Memory B cell (primary cell): ENCODE measurements around the gene SLC4A2.

ENCODE experiments used
- ATAC-seq: fragments of 150-1000 bp; cut with Tn5 transposase; 2 replicates; pipeline ENCODE4 v1.10.0; 2021; ENCODE audit warnings: low read depth, mild to moderate bottlenecking, moderate library complexity
- DNase-seq, 2 donors: peaks; one replicate each; pipeline ENCODE4 v3.0.0; 2022; ENCODE audit warnings: low spot score in 2 of 2
- H3K27ac Mint-ChIP-seq: one replicate; pipeline ENCODE4 v1.8.0; 2022; ENCODE audit warnings: mild to moderate bottlenecking, moderate library complexity, mixed read lengths
- H3K27me3 Mint-ChIP-seq: one replicate; pipeline ENCODE4 v1.8.0; 2022; ENCODE audit warnings: mixed read lengths
- H3K36me3 Mint-ChIP-seq: one replicate; pipeline ENCODE4 v1.8.0; 2022; ENCODE audit warnings: mild to moderate bottlenecking, mixed read lengths
- H3K4me1 Mint-ChIP-seq: one replicate; pipeline ENCODE4 v1.8.0; 2022; ENCODE audit warnings: mixed read lengths
- H3K4me3 Mint-ChIP-seq: one replicate; pipeline ENCODE4 v1.8.0; 2022; ENCODE audit warnings: mild to moderate bottlenecking, moderate library complexity, mixed read lengths
- H3K9me3 Mint-ChIP-seq: one replicate; pipeline ENCODE4 v1.8.0; 2022; ENCODE audit warnings: mixed read lengths

SLC4A2 gene

DNA sequence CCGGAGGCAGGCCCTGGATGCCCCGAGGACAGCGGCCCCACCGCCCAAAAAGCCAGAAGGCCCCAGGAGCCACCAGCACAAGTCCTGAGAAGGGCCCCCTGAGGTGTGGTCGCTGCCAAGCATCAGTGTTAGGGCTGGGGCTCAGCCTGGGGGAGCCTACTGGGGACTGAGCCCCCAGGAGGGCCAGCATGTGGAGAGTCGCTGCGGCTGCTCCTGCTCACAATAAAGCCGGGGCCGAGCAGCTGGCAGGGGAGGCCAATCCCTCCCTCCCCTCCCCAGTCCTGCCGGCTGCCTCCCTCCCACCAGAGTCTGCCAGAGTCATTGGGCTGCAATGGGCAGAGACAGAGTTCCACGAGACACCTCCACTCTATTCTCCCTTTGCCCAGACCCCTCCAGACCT is 14.1 kb upstream of the SLC4A2 start:
- H3K36me3 Mint-ChIP-seq: peaks cover 8% of the 10 kb centered on the region
- no peak for ATAC-seq
- DNase-seq: no peak
- no peak overlapping the region for H3K27ac Mint-ChIP-seq
- H3K4me1 Mint-ChIP-seq: no peaks in the 10 kb centered on the region
- H3K4me3 Mint-ChIP-seq: no peak overlapping the region
- no peaks in the 10 kb centered on the region for H3K27me3 Mint-ChIP-seq
- H3K9me3 Mint-ChIP-seq: no peaks in the 10 kb centered on the region

DNA sequence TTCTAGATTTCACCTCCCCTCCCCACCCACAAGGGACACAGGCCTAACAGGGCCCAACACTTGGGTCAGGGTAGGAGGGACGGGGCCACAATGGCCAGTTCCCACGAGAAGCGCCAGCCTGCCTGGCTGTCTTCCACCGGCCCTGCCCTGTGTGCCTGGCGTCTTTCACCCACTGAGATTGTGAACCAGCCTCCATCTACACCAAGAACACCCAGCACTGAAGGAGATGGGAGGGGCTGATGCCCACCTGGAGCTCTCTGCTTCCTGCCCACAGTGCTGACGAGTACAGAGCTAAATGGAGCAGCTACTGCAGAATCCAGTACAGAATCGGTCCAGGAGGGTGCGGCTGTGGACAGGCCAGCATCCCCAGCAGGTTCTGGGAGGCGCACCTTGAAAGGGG is 13.4 kb upstream of the SLC4A2 start:
- no peak overlapping the region for H3K27ac Mint-ChIP-seq
- H3K36me3 Mint-ChIP-seq: peaks cover 8% of the 10 kb centered on the region
- no peaks in the 10 kb centered on the region for H3K4me1 Mint-ChIP-seq
- ATAC-seq (no peak), DNase-seq (no peak)
- no peak overlapping the region for H3K4me3 Mint-ChIP-seq
- no peaks in the 10 kb centered on the region for H3K9me3 Mint-ChIP-seq
- no peaks in the 10 kb centered on the region for H3K27me3 Mint-ChIP-seq

DNA sequence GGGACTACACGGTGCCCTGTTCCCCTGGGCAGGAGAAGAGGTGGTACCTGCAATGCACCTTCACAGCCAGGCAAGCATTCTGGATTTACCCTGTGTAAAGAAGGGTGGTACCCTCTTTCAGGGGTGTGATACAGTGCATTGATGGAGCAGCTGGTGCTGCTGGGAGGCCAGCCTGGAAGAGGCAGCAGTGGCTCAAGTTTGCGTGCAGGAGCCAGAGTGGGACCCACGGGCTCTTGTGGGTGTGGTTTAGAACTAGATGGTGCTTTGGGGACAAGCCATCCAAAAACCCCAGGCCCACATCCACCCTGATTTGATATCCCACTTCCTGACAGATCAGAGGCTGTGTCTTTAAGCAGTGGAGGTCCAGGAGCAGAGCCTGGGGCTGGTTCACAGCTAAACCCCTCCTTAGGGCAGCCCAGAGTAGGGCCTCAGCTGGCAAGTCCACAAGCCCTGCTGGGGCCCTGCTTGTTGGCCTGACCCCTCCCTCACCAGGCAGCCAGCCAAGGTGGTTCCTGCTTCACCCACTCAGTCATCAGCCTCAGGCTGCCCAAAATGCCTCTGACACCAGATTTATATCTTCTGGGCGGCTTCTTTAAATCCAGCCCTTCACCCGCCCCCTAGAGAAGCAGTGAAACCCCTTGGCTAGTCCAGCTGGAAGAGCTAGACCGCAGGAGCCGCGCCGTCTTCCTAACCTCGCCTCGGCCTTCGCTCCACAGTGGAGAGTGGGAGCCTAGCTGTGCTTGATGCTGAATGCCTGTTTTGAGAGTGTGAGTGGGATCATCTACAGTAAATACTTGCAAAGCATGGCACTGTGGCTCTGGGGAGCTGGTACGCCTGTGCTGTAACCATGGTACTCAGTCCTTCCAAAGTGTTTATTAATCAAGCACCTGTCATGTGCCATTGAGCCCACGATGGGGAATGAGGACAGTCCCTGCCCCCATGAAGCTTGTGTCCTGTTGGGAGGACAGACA is 12.5 kb upstream of the SLC4A2 start:
- no peak for ATAC-seq
- Mint-ChIP-seq H3K36me3 (peaks cover 5% of the 10 kb centered on the region), H3K27me3 (peaks cover 1% of the 10 kb centered on the region), H3K27ac (peak overlapping the region; percentile 43), H3K4me1 (no peaks in the 10 kb centered on the region), H3K4me3 (no peak overlapping the region), H3K9me3 (no peaks in the 10 kb centered on the region)
- DNase-seq: no peak

DNA sequence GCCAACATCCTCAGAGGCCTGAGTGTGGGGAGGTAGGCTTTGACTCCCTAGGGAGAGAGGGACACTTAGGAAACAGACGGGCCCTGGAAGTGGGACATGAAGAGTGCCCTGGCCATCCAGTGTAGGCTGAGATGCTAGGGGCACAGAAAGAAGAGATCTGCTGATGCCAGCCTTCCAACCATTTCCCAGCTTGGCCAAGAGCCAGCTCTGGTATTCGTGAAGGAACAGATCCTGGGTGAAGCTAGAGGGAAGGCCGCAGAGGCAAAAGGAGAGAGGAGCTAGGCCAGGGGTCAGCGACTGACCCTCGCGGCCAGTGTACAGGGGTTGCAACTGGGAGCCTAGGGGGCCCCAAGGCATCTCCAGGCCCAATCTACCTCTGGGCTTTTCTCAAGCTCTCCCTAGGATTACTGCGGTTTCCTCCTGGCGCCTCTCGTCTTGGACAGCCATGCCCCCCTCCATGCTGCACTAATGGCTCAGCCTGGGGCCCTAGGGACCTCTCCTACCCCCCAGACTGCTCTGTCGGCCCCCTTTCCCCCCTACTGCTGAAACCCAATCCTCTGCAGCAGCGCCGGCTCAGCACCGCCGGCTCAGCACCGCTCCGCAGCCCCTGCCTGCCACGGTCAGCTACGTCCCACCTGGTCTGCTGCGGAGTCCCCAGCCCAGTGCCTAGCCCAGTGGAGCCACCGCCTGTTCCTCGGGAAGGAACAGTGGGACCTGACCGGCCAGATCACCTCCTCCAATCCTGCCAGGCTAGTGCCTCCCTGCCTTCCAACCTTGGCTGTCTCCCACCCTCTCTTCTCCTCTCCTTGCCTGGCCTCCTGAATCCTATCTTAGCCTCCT is 11.2 kb upstream of the SLC4A2 start, which contains the start of gene ASIC3:
Gene ASIC3, plus strand, starts transcription at position 556 of the 840 bp plus-strand sequence. CDS start 355 bp downstream, outside the sequence.
- peaks cover 10% of the 10 kb centered on the region for H3K36me3 Mint-ChIP-seq
- no peaks in the 10 kb centered on the region for H3K4me1 Mint-ChIP-seq
- H3K27me3 Mint-ChIP-seq: peaks cover 5% of the 10 kb centered on the region
- ATAC-seq (no peak), DNase-seq (no peak)
- H3K27ac Mint-ChIP-seq: peak within 1 kb of the TSS; percentile 43
- H3K9me3 Mint-ChIP-seq: no peaks in the 10 kb centered on the region
- H3K4me3 Mint-ChIP-seq: no peak within 1 kb of the TSS

DNA sequence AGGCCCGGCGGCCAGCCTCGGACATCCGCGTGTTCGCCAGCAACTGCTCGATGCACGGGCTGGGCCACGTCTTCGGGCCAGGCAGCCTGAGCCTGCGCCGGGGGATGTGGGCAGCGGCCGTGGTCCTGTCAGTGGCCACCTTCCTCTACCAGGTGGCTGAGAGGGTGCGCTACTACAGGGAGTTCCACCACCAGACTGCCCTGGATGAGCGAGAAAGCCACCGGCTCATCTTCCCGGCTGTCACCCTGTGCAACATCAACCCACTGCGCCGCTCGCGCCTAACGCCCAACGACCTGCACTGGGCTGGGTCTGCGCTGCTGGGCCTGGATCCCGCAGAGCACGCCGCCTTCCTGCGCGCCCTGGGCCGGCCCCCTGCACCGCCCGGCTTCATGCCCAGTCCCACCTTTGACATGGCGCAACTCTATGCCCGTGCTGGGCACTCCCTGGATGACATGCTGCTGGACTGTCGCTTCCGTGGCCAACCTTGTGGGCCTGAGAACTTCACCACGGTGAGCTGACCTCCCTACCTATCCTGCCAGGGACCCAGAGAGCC is 10.4 kb upstream of the SLC4A2 start:
- H3K27ac Mint-ChIP-seq: no peak overlapping the region
- no peak for ATAC-seq
- H3K27me3 Mint-ChIP-seq: peaks cover 5% of the 10 kb centered on the region
- H3K36me3 Mint-ChIP-seq: peaks cover 12% of the 10 kb centered on the region
- DNase-seq: no peak
- H3K4me3 Mint-ChIP-seq: no peak overlapping the region
- no peaks in the 10 kb centered on the region for H3K4me1 Mint-ChIP-seq
- H3K9me3 Mint-ChIP-seq: no peaks in the 10 kb centered on the region

DNA sequence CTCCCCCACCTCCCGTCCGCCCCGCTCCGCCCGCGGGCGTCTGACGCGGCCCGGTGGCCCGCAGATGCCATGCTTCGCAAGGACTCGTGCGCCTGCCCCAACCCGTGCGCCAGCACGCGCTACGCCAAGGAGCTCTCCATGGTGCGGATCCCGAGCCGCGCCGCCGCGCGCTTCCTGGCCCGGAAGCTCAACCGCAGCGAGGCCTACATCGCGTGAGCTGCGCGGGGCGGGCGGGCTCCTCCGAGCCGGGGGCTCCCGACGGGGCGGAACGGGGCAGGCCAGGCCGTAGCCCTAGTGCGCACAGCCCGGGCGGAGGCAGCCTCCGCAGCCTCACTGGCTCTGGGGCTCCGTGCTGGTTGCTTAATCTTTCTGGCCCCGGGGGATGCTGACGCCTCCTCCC is 8.3 kb upstream of the SLC4A2 start:
- Mint-ChIP-seq H3K27ac (no peak overlapping the region), H3K4me3 (no peak overlapping the region), H3K27me3 (peaks cover 7% of the 10 kb centered on the region), H3K36me3 (peaks cover 8% of the 10 kb centered on the region), H3K4me1 (no peaks in the 10 kb centered on the region), H3K9me3 (no peaks in the 10 kb centered on the region)
- DNase-seq: peak in 1 of 2 donors; percentile 43
- peak; percentile 84 for ATAC-seq

DNA sequence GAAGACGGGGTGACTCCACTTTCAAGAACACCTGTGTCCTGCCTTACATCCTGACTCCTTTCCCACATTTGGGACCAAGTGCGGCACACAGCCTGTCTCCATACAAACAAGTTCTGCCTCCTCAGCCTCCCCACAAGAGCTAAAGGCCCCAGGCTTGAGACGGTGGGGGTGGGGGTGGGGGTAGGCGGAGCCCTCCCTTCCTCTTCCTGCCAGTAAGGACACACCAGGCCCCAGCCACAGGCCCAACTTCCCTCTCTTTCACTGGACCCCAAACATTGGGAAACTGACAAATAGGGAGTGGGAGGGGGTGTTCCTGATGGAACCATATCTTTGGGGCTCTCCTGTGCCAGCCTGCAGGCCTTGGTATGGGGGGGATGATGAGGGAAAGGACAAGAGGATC is 6.3 kb upstream of the SLC4A2 start:
- Mint-ChIP-seq H3K4me3 (no peak overlapping the region), H3K9me3 (no peaks in the 10 kb centered on the region)
- DNase-seq: no peak

DNA sequence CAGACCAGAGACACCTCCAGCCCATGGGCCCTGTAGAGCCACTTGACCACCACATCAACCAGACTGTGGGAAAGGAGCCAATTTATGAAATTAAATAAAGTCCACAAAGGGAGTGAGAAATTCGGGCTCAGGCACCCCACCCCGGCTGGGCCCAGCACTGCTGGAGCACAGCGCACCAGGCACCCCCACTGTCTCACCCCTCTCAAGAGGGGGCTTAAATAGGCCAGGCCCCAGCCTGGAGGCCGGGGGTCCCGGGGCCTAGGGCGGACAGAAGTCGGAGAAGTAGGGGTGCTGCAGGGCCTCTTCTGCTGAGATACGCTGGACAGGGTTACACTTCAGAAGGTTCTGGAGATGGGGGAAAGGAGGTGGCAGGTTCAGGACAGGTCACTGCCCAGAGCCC is 5.6 kb upstream of the SLC4A2 start:
- Mint-ChIP-seq H3K36me3 (peaks cover 8% of the 10 kb centered on the region), H3K27me3 (peaks cover 7% of the 10 kb centered on the region), H3K4me1 (peaks cover 14% of the 10 kb centered on the region), H3K9me3 (no peaks in the 10 kb centered on the region), H3K27ac (no peak overlapping the region), H3K4me3 (no peak overlapping the region)
- DNase-seq: no peak
- no peak for ATAC-seq

More for the DNA sequence above, 6.3 kb upstream of the SLC4A2 start:
- H3K4me1 Mint-ChIP-seq: peaks cover 11% of the 10 kb centered on the region
- peaks cover 8% of the 10 kb centered on the region for H3K36me3 Mint-ChIP-seq
- ATAC-seq: no peak
- H3K27ac Mint-ChIP-seq: no peak overlapping the region
- peaks cover 7% of the 10 kb centered on the region for H3K27me3 Mint-ChIP-seq

DNA sequence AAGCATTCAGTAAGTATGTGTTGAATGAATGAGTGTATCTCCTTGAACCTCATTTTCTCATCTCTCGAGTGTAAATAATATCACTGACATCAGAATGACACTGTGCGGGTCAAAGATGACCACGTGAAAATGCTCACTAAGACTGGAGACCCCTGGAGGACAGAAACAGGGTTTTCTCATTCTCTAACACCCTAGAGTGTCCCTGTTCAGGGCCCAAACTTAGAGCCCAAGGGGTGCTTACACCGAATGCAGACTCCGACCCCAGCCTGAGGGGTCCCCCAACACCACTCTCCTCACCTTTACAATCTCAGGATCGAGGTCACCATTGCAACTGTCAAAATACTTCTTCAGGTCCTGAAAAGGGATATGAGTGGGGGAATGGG is 3.1 kb upstream of the SLC4A2 start:
- H3K9me3 Mint-ChIP-seq: no peaks in the 10 kb centered on the region

DNA sequence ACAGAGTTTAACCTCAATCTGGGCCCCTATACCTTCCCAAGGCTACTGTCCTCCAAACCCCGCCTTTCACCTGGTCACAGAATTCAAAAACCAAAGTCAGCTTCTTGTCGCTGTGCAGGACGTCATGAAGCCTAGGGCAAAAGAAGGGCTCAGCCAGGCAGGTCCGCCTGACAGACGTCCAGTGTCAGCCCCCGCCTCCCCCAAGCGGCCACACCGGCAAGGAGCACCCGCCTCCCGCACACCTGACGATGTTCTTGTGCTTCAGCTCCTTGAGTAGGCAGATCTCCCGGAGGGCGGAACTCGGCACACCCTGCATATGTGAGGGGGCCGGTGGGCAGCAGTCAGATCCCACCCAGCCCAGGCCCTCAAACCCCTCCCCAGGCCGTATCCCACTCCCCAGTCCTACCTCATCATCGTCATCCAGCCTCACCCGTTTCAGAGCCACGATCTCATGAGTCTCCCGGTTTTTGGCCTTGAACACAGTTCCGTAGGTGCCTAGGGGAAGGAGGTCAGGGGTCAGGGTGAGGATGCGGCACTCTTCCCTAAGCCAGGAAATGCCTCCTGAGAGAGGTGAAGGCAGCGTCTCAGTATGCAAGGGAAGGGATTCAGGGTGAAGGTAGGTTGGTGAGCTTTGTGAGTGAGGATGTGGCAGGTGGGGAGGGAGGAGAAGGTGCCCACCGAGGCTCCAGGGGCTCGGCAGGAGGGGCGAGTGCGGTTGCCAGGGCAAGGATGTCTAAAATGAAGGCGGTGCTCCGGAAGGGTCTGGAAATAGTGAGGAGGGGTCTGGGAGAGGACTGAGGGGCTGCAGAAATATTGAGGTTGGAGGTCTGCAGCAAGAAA is 2.5 kb upstream of the SLC4A2 start:
- peaks cover 5% of the 10 kb centered on the region for H3K27me3 Mint-ChIP-seq
- H3K4me3 Mint-ChIP-seq: peak overlapping the region; percentile 93
- DNase-seq: no peak
- no peak overlapping the region for H3K27ac Mint-ChIP-seq
- peaks cover 27% of the 10 kb centered on the region for H3K4me1 Mint-ChIP-seq
- H3K9me3 Mint-ChIP-seq: no peaks in the 10 kb centered on the region
- peaks cover 8% of the 10 kb centered on the region for H3K36me3 Mint-ChIP-seq
- no peak for ATAC-seq

More for the DNA sequence above, 3.1 kb upstream of the SLC4A2 start:
- DNase-seq: no peak
- H3K4me3 Mint-ChIP-seq: peak overlapping the region; percentile 93
- H3K27me3 Mint-ChIP-seq: peaks cover 7% of the 10 kb centered on the region
- peaks cover 8% of the 10 kb centered on the region for H3K36me3 Mint-ChIP-seq
- H3K27ac Mint-ChIP-seq: no peak overlapping the region
- H3K4me1 Mint-ChIP-seq: peaks cover 23% of the 10 kb centered on the region
- ATAC-seq: no peak

DNA sequence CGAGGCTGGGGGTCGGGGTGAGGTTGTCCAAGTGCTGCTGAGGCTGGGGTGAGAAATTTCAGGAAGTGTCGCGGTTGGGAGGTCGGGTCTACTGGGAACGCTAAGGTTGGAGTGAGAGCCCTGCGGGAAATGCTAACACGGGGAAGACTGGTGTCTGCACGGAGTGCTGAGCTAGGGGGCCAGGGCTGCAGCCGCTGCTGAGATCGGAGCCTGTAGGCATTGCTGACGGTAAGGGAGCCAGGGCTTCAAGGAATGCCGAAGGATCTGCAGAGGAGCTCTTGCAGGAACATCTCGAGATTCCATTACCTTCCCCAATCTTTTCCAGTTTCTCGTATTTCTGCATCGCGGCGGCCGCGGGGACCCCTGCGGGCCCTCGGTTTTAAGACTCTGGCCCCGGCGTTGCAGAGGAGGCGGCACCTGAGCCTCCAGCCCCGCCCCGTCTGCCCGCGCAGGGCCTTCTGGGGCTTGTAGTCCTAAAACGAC is 1.8 kb upstream of the SLC4A2 start, which contains the start of gene CDK5:
Gene CDK5, minus strand, starts transcription at position 392 of the 483 bp plus-strand sequence. Its CDS starts 49 bp downstream, at position 343.
- Mint-ChIP-seq H3K4me1 (peaks cover 27% of the 10 kb centered on the region), H3K27ac (peak within 1 kb of the TSS; percentile 91), H3K27me3 (peaks cover 4% of the 10 kb centered on the region), H3K36me3 (peaks cover 7% of the 10 kb centered on the region), H3K9me3 (no peaks in the 10 kb centered on the region), H3K4me3 (peak within 1 kb of the TSS; percentile 93)
- DNase-seq: no peak
- ATAC-seq: peak; percentile 2

DNA sequence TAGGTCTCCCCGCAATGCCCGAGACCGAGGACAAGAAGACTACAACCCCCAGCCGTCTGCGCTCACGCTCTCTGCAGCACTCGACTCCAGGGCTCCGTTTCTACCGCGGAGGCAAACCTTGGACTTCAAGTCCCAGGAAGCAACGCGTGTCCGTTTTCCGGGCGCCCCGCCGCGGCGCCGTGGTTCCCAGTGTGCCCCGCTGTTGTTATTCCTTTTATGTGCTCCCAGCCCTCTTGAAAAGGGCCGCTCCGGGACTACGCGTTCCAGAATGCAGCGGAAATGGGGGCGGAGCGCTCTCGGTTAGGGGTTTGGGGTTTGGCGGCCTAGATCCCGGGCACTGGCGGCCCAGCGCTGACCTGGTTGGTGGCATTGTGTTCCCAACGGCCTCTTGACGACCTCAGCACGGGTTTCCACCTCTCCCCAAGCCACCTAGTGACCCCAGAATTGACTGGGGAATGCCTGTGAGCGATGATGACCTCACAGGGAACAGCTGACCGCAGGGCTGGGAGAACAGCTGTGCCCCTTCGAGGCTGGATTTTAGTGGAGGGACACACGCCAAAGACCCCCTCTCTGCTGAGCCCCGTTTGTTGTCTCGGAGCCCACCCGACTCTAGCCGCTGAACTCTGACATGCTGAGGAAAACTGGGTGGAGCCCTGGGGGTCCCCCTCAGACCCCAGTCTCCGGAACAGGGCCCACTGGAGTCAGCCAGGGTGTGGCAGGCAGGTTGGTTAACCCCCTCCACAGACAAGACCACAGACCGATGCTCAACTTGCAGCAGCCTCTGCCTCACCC is 1.2 kb upstream of the SLC4A2 start:
- Mint-ChIP-seq H3K9me3 (no peaks in the 10 kb centered on the region), H3K4me1 (peaks cover 27% of the 10 kb centered on the region), H3K4me3 (peak overlapping the region; percentile 93), H3K27me3 (peaks cover 2% of the 10 kb centered on the region), H3K27ac (peak overlapping the region; percentile 91), H3K36me3 (peaks cover 3% of the 10 kb centered on the region)
- DNase-seq: peak; percentile 90 to 92
- ATAC-seq: peak; percentile 88
